ENCODE results near the gene RNF213.
"Not testable (repeated sequence)": the region's sequence is repeated elsewhere in the genome, so short reads cannot be mapped to it uniquely, and the experiment has no call there.

Gene RNF213

GRCh38 chr17:80409626-80410025, 149.0 kb downstream of the RNF213 start:
- no peaks in the 10 kb centered on the region for H3K9me2 ChIP-seq (replicated peaks; ENCODE audit: low read depth, low read length)
- H4K20me1 ChIP-seq (ENCODE audit: insufficient read depth, low read length, poor library complexity, severe bottlenecking) = no peaks in the 10 kb centered on the region
- H3K79me2 ChIP-seq (ENCODE audit: insufficient read depth, low read length) = no peaks in the 10 kb centered on the region
- H3K4me2 ChIP-seq (ENCODE audit: low read depth, low read length, poor library complexity, severe bottlenecking) = no peak overlapping the region
- no peak overlapping the region for H3K4me3 ChIP-seq (ENCODE audit: low read length, poor library complexity, severe bottlenecking)
- H3K9ac ChIP-seq (ENCODE audit: low read depth, low read length, poor library complexity, severe bottlenecking) = no peak overlapping the region
- peaks cover 3% of the 10 kb centered on the region for H3K4me1 ChIP-seq (ENCODE audit: insufficient read depth, low read length, poor library complexity, severe bottlenecking)
- H3K9me3 ChIP-seq (ENCODE audit: insufficient read depth, low read depth, low read length) = no peaks in the 10 kb centered on the region
- H3K27me3 ChIP-seq (ENCODE audit: insufficient read depth, low read length, poor library complexity, severe bottlenecking) = no peaks in the 10 kb centered on the region
- no peak overlapping the region for H2AFZ ChIP-seq (ENCODE audit: low read length)
- no peaks in the 10 kb centered on the region for H3K36me3 ChIP-seq (ENCODE audit: insufficient read depth, low read length)
- no peak for TF ChIP-seq CTCF (conservative IDR thresholded peaks at IDR 0.05; ENCODE audit: low read length)
- no peak for TF ChIP-seq EZH2phosphoT487 (IDR thresholded peaks at IDR 0.05; ENCODE audit: borderline replicate concordance)
- H3F3A ChIP-seq (ENCODE audit: low read depth) = no peaks in the 10 kb centered on the region

- H3K27me3 ChIP-seq (ENCODE audit: insufficient read depth, low read length, poor library complexity, severe bottlenecking); H3K79me2 ChIP-seq (ENCODE audit: insufficient read depth, low read length); H3K4me2 ChIP-seq (ENCODE audit: low read depth, low read length, poor library complexity, severe bottlenecking); H3K4me1 ChIP-seq (ENCODE audit: insufficient read depth, low read length, poor library complexity, severe bottlenecking); H3F3A ChIP-seq (ENCODE audit: low read depth); H3K36me3 ChIP-seq (ENCODE audit: insufficient read depth, low read length); H3K9me2 ChIP-seq (replicated peaks; ENCODE audit: low read depth, low read length); H3K9ac ChIP-seq (ENCODE audit: low read depth, low read length, poor library complexity, severe bottlenecking); H3K4me3 ChIP-seq (ENCODE audit: low read length, poor library complexity, severe bottlenecking); H2AFZ ChIP-seq (ENCODE audit: low read length); H3K9me3 ChIP-seq (ENCODE audit: insufficient read depth, low read depth, low read length); H4K20me1 ChIP-seq (ENCODE audit: insufficient read depth, low read length, poor library complexity, severe bottlenecking): not testable (repeated sequence)
Observed at GRCh38 chr17:80410441-80411087, 149.9 kb downstream of the RNF213 start.

GRCh38 chr17:80413771-80414507, 153.3 kb downstream of the RNF213 start:
- H2AFZ ChIP-seq (ENCODE audit: low read length) = no peak overlapping the region; the same call in 1 of the 2 replicates
- peaks cover 8% of the 10 kb centered on the region for H4K20me1 ChIP-seq (ENCODE audit: insufficient read depth, low read length, poor library complexity, severe bottlenecking)
- H3K9me3 ChIP-seq (ENCODE audit: insufficient read depth, low read depth, low read length) = no peaks in the 10 kb centered on the region
- peaks cover 7% of the 10 kb centered on the region for H3K4me1 ChIP-seq (ENCODE audit: insufficient read depth, low read length, poor library complexity, severe bottlenecking)
- H3K4me2 ChIP-seq (ENCODE audit: low read depth, low read length, poor library complexity, severe bottlenecking) = peak overlapping the region; percentile 91
- peak overlapping the region; percentile 93 for H3K4me3 ChIP-seq (ENCODE audit: low read length, poor library complexity, severe bottlenecking)
- no peaks in the 10 kb centered on the region for H3K36me3 ChIP-seq (ENCODE audit: insufficient read depth, low read length)
- no peak for TF ChIP-seq CTCF (conservative IDR thresholded peaks at IDR 0.05; ENCODE audit: low read length)
- no peak for TF ChIP-seq EZH2phosphoT487 (IDR thresholded peaks at IDR 0.05; ENCODE audit: borderline replicate concordance)
- H3K79me2 ChIP-seq (ENCODE audit: insufficient read depth, low read length) = peaks cover 11% of the 10 kb centered on the region; the same call in 1 of the 2 replicates
- no peaks in the 10 kb centered on the region for H3K9me2 ChIP-seq (replicated peaks; ENCODE audit: low read depth, low read length)
- H3K9ac ChIP-seq (ENCODE audit: low read depth, low read length, poor library complexity, severe bottlenecking) = no peak overlapping the region
- H3K27me3 ChIP-seq (ENCODE audit: insufficient read depth, low read length, poor library complexity, severe bottlenecking) = no peaks in the 10 kb centered on the region
- H3F3A ChIP-seq (ENCODE audit: low read depth) = no peaks in the 10 kb centered on the region
